Gastrocnemius medialis (tissue), 4 donors: Measurements from ENCODE around the gene PTPRE. TPM values are rescaled to one million over a fixed set of nuclear protein-coding genes. Genes with fewer than 3 reads are reported as not detected.

Experiments used
- ATAC-seq, 2 donors: fragments of 150-250 bp; one replicate each; pipeline ENCODE4 v1.9.1; 2016
- DNase-seq, 2 donors: peaks; one replicate each; pipeline ENCODE4 v3.0.0-alpha.2; 2019
- H3K27ac ChIP-seq, 4 donors: fragments of 200-600 bp; sonication (generic); 1 replicate in 1 of 4; 2 replicates in 3 of 4; pipeline ENCODE4 v1.5.1; 2016 to 2018; ENCODE audit warnings: mild to moderate bottlenecking in 2 of 4, moderate library complexity in 1 of 4
- H3K27me3 ChIP-seq, 3 donors: fragments of 200-600 bp; sonication (generic) in 2 of 3; 1 replicate in 1 of 3; 2 replicates in 2 of 3; pipeline versions ENCODE4 v1.5.1 to v1.6.0; 2016 to 2019; ENCODE audit warnings: mild to moderate bottlenecking in 1 of 3, moderate library complexity in 1 of 3
- H3K36me3 ChIP-seq, 2 donors: fragments of 200-600 bp; sonication (generic) in 1 of 2; one replicate each; pipeline ENCODE4 v1.5.1; 2017 to 2018
- H3K4me1 ChIP-seq, 2 donors: fragments of 200-600 bp; sonication (generic) in 1 of 2; one replicate each; pipeline ENCODE4 v1.5.1; 2016 to 2017; ENCODE audit warnings: mild to moderate bottlenecking in 2 of 2
- H3K4me3 ChIP-seq, 4 donors: fragments of 200-600 bp; sonication (generic) in 3 of 4; 1 replicate in 1 of 4; 2 replicates in 3 of 4; pipeline ENCODE4 v1.5.1; 2016 to 2019; ENCODE audit warnings: mild to moderate bottlenecking in 2 of 4
- H3K9me3 ChIP-seq, 3 donors: fragments of 200-600 bp; sonication (generic) in 2 of 3; 1 replicate in 1 of 3; 2 replicates in 2 of 3; pipeline ENCODE4 v1.5.1; 2016 to 2019
- POLR2A ChIP-seq, 2 donors: fragments of 450-650 bp; IDR thresholded peaks; one replicate each; pipeline ENCODE4 v1.6.1; 2017; ENCODE audit warnings: antibody characterized with exemption in 2 of 2, mild to moderate bottlenecking in 2 of 2, moderate library complexity in 2 of 2
- in situ Hi-C, 4 donors: fragments of 200-750 bp; cut with MboI; loops; one replicate each; pipeline versions ENCODE4 v1.15.0 to v1.8.0; 2017; ENCODE audit warnings: low sequenced_read_pairs in 4 of 4
- intact Hi-C: fragments of 100-400 bp; cut with DNase I; formaldehyde crosslinking; loops from one replicate; pipeline ENCODE4 v1.15.1; 2023; ENCODE audit warnings: low total_unique reads
- total RNA-seq, 4 donors: library from RNA; depleted of rRNA; stranded (reverse); fragments of >200 nt; gene quantifications; one replicate each; pipeline versions ENCODE4 v1.1.0 to v1.2.3, GENCODE V29; 2016
- TF ChIP-seq, protein P1 (sequence below), 5 experiments: fragments of 450-650 bp in 3 of 5; fragments of 200-600 bp in 2 of 5; sonication (generic) in 2 of 5; IDR thresholded peaks in 4 of 5; conservative IDR thresholded peaks in 1 of 5; 1 replicate in 4 of 5; 2 replicates in 1 of 5; pipeline ENCODE4 v1.5.1; 2016 to 2019; ENCODE audit warnings: antibody characterized with exemption in 5 of 5, mild to moderate bottlenecking in 3 of 5, moderate library complexity in 3 of 5

The PTPRE gene
- total RNA-seq, 4 donors from 2014 or later, result 0.97 to 2.2 (median 1.6) TPM

GRCh38 chr10:127910464-127910770, 3.5 kb downstream of the PTPRE start:
- TF ChIP-seq POLR2A (IDR thresholded peaks at IDR 0.05), result no peak
- TF ChIP-seq, protein P1, sequence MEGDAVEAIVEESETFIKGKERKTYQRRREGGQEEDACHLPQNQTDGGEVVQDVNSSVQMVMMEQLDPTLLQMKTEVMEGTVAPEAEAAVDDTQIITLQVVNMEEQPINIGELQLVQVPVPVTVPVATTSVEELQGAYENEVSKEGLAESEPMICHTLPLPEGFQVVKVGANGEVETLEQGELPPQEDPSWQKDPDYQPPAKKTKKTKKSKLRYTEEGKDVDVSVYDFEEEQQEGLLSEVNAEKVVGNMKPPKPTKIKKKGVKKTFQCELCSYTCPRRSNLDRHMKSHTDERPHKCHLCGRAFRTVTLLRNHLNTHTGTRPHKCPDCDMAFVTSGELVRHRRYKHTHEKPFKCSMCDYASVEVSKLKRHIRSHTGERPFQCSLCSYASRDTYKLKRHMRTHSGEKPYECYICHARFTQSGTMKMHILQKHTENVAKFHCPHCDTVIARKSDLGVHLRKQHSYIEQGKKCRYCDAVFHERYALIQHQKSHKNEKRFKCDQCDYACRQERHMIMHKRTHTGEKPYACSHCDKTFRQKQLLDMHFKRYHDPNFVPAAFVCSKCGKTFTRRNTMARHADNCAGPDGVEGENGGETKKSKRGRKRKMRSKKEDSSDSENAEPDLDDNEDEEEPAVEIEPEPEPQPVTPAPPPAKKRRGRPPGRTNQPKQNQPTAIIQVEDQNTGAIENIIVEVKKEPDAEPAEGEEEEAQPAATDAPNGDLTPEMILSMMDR (IDR thresholded peaks at IDR 0.05 in 4 of 5, conservative IDR thresholded peaks at IDR 0.05 in 1 of 5), result no peak
- no peaks in the 10 kb centered on the region for H3K36me3 ChIP-seq
- intact Hi-C loops, result no loop called here
- DNase-seq (no peak), ATAC-seq (no peak)
- in situ Hi-C loops, result loop anchor here in 2 of 4 donors (5.0 kb wide), 1 partner anchor 102 kb away; no protein-coding TSS in a partner anchor
- H3K27ac ChIP-seq, result no peak overlapping the region
- peaks cover 4 to 8% (median 6%) of the 10 kb centered on the region in 3 donors for H3K27me3 ChIP-seq
- peaks cover 6 to 7% of the 10 kb centered on the region in 2 donors for H3K4me1 ChIP-seq
- H3K9me3 ChIP-seq, result no peaks in the 10 kb centered on the region
- no peak overlapping the region for H3K4me3 ChIP-seq

- DNase-seq (no peak), ATAC-seq (no peak)
- in situ Hi-C loops, result loop anchor here in 2 of 4 donors (5.0 kb wide), 1 partner anchor 101 kb away; no protein-coding TSS in a partner anchor
- Histone ChIP-seq H3K4me3 (no peak overlapping the region), H3K36me3 (no peaks in the 10 kb centered on the region), H3K27me3 (peaks cover 4 to 8% (median 6%) of the 10 kb centered on the region in 3 donors), H3K4me1 (peaks cover 6 to 7% of the 10 kb centered on the region in 2 donors), H3K27ac (no peak overlapping the region), H3K9me3 (no peaks in the 10 kb centered on the region)
- intact Hi-C loops, result no loop called here
- TF ChIP-seq, protein P1 (IDR thresholded peaks at IDR 0.05 in 4 of 5, conservative IDR thresholded peaks at IDR 0.05 in 1 of 5), result no peak
- no peak for TF ChIP-seq POLR2A (IDR thresholded peaks at IDR 0.05)
These were observed 4.4 kb downstream of the PTPRE start for GRCh38 chr10:127911218-127911866.

- TF ChIP-seq, protein P1 (IDR thresholded peaks at IDR 0.05 in 4 of 5, conservative IDR thresholded peaks at IDR 0.05 in 1 of 5), result no peak
- TF ChIP-seq POLR2A (IDR thresholded peaks at IDR 0.05), result no peak
- in situ Hi-C loops, result loop anchor here in 2 of 4 donors (5.0 kb wide), 1 partner anchor 100 kb away; no protein-coding TSS in a partner anchor
- ATAC-seq, result no peak
- Histone ChIP-seq H3K9me3 (no peaks in the 10 kb centered on the region), H3K27me3 (peaks cover 4 to 8% (median 6%) of the 10 kb centered on the region in 3 donors), H3K36me3 (no peaks in the 10 kb centered on the region), H3K4me1 (peaks cover 6 to 7% of the 10 kb centered on the region in 2 donors), H3K27ac (no peak overlapping the region), H3K4me3 (no peak overlapping the region)
- intact Hi-C loops, result no loop called here
- no peak for DNase-seq
These were observed 5.0 kb downstream of the PTPRE start for GRCh38 chr10:127911867-127912257.

DNA sequence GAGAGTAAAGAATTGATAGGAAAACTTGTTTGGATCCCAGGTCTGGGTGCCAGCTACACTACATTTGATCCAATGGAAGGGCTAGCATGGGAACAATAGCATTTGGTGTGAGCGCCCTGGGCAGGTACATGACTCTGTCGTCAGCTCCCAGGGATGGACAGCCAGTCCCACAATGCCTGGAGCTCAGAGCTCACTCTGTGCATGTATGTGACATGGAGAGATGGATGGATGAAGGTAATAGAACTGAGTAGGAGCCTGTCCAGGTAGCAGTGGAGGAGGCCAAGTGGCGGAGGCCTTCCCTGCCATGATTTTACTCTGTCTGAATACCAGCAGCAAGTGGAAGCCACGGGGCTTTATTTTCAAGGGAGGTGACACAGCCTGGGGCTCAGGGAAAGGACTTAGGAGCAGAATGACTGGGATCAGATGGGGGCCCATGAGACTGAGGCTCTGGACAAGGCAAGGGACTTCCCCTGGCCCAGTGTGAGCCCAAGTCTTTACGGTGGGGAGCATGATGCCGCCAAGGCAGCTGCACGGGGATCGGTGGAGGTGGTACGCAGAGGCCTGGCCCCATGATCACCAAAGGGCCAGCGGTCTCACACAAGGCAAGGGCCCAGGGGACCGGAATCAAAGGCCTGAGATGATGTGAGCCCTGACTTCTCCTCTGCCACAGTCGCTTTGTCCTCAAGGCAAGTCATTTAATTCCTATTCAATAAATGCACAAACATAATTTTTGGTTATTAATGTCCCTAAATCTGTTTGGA, 5.9 kb downstream of the PTPRE start:
- H3K27me3 ChIP-seq, result peaks cover under 1 to 4% (median 1%) of the 10 kb centered on the region in 3 donors
- H3K27ac ChIP-seq, result no peak overlapping the region
- no peak for ATAC-seq
- in situ Hi-C loops (loop anchor here in 2 of 4 donors (5.0 kb wide), 1 partner anchor 100 kb away; no protein-coding TSS in a partner anchor), intact Hi-C loops (no loop called here)
- TF ChIP-seq, protein P1 (IDR thresholded peaks at IDR 0.05 in 4 of 5, conservative IDR thresholded peaks at IDR 0.05 in 1 of 5), result no peak
- TF ChIP-seq POLR2A (IDR thresholded peaks at IDR 0.05), result no peak
- no peaks in the 10 kb centered on the region for H3K9me3 ChIP-seq
- DNase-seq, result no peak
- H3K4me1 ChIP-seq, result peaks cover 5 to 6% of the 10 kb centered on the region in 2 donors
- no peak overlapping the region for H3K4me3 ChIP-seq
- H3K36me3 ChIP-seq, result no peaks in the 10 kb centered on the region
